ENCODE results near the gene NREP.
"Not testable (repeated sequence)": the region's sequence is repeated elsewhere in the genome, so short reads cannot be mapped to it uniquely, and the experiment has no call there.

The NREP gene

DNA sequence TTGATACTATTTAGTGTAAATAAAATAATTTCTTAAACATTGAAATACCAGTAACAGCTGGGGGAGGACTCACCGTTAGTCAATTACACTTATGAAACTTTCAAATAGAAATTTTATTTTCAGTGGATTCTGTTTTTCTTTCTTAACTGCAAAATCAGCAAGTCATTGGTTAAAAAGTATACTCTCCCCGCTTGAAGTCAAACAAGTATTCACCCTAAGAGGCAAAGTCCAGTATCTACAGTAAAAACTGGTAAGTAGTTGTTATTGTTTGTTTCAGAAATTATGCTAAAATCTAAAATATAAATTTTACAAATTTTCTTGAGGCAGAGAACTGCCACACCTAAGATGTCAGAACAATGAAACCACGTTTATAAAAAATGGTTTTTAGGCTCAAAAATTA lies 22.4 kb downstream of the NREP start:
- no peak for TF ChIP-seq POLR2AphosphoS5 (IDR thresholded peaks at IDR 0.05; ENCODE audit: low read depth, low read length)
- TF ChIP-seq POLR2A (IDR thresholded peaks at IDR 0.05; ENCODE audit: low read depth, low read length) = no peak
- no peak for TF ChIP-seq TAF1 (IDR thresholded peaks at IDR 0.05; ENCODE audit: borderline replicate concordance, low read depth, low read length)
- no peak for FAIRE-seq

DNA sequence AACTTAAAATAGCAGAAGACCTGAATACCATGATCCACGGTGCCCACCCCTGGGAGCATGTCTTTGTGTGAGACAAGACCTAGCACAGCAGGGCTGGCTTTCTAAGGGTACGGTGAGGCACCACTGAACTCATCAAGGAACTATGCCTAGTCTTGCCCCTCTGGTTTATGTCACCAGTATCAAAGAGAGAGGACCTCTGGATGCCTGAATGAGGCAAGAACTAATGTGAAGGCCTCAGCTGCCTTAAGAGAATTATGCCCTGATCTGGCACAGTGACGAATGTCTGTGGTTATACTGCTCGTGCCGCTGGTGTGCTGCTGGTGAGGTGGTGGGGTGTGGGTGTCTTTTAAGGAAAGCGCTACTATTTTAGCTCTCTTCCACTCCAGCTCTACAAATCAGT lies 23.0 kb downstream of the NREP start:
- no peak for TF ChIP-seq TAF1 (IDR thresholded peaks at IDR 0.05; ENCODE audit: borderline replicate concordance, low read depth, low read length)
- TF ChIP-seq POLR2A (IDR thresholded peaks at IDR 0.05; ENCODE audit: low read depth, low read length) = no peak
- no peak for TF ChIP-seq POLR2AphosphoS5 (IDR thresholded peaks at IDR 0.05; ENCODE audit: low read depth, low read length)
- DNase-seq (ENCODE audit: insufficient read length) (no peak), FAIRE-seq (no peak)

More for the DNA sequence above, 22.4 kb downstream of the NREP start:
- DNase-seq (ENCODE audit: insufficient read length) = no peak

DNA sequence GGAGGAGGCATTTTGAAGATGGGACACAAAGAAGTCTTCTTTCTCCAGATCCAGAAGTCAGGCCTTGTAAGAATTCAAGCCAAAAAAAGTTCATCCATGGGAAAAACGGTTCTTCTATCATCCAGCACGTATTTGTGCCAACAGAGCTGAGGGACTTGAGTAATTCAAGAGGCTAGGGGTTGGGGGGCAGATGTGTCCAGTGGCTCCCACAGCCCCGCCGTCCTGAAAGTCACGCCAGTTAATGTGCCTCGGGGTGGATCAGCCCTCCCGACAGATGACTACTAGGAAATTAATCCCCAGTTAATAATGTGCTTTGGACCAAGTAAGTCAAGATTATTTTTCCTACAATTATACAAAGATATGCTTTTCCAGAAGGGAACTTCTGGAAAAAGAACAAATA lies 23.4 kb downstream of the NREP start:
- FAIRE-seq (no peak), DNase-seq (ENCODE audit: insufficient read length) (no peak)
- TF ChIP-seq POLR2A (IDR thresholded peaks at IDR 0.05; ENCODE audit: low read depth, low read length) (no peak), TAF1 (IDR thresholded peaks at IDR 0.05; ENCODE audit: borderline replicate concordance, low read depth, low read length) (no peak), POLR2AphosphoS5 (IDR thresholded peaks at IDR 0.05; ENCODE audit: low read depth, low read length) (no peak)

DNA sequence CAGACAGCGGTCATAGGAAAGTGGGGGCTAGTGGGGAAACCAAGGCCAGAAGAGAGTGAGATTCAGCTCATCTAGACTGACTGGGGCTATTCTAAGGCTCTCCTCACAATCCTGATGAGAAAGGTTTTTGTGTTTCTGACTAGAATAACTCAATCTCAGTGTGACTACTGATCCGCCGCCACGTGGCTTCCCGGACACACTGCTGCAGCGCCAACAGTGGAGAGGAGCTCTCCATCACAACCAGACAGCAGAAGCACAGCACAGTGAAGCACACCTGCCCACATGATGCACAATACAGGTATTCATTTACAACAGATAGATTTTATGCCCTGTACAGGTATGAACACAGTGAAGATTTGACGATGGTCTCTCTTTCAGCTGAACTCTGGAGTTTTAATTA lies 25.4 kb downstream of the NREP start:
- TF ChIP-seq POLR2A (IDR thresholded peaks at IDR 0.05; ENCODE audit: low read depth, low read length) = no peak
- no peak for TF ChIP-seq POLR2AphosphoS5 (IDR thresholded peaks at IDR 0.05; ENCODE audit: low read depth, low read length)
- no peak for TF ChIP-seq TAF1 (IDR thresholded peaks at IDR 0.05; ENCODE audit: borderline replicate concordance, low read depth, low read length)
- no peak for FAIRE-seq
- no peak for DNase-seq (ENCODE audit: insufficient read length)

DNA sequence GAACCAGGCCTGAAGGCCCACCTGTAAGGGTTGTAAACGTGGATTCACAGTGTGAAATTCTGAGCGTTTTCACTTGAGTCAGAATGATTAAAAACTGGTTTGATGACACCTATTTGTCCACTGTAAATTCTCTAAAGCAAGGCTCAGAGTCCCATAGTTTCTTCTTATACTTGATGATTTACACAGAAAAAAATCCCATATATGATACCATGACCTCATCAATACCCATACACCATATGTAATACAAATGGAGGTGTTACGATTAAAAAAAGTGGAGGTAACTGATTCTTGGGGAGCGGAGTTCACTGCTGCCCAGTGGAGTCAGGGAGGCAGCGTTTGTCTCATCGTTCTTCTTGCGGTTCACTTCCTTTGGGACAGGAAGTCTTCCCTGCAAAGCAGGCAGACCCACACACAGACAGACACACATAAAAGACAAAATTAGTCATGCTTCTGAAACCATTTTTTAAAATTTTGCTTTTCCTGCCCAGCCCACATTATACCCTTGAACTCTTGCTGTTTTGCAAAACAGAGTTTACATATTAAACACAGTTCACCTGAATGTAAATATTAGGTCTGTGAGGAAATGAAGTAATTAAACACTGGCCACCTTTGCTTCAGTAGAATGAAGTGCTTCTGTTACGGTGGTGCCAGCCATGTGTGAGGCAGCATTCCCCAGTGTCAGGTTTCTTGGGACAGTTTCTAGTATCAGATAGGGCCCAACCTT lies 26.2 kb downstream of the NREP start:
- FAIRE-seq (no peak), DNase-seq (ENCODE audit: insufficient read length) (no peak)
- TF ChIP-seq POLR2A (IDR thresholded peaks at IDR 0.05; ENCODE audit: low read depth, low read length) = no peak
- TF ChIP-seq TAF1 (IDR thresholded peaks at IDR 0.05; ENCODE audit: borderline replicate concordance, low read depth, low read length) = no peak
- no peak for TF ChIP-seq POLR2AphosphoS5 (IDR thresholded peaks at IDR 0.05; ENCODE audit: low read depth, low read length)

DNA sequence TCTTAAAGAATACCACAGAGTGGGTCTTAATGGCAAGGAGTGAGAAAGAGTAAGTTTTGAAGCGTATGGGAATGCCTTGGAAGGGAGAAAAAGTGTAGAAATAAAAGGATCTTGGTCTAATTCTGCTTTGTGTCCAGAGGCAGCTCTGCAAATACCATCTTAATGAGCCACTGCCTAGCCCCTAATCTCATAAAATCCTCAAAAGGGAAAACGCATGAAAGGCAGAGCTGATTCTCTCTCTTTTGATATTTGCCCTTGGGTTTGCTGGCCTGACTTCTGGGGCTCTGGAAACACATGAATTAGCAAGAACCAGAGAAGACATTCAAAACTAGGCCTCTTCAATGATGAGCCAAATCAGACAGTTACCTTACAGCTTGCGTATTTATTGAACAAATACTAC lies 28.1 kb downstream of the NREP start:
- FAIRE-seq (no peak), DNase-seq (ENCODE audit: insufficient read length) (no peak)
- no peak for TF ChIP-seq POLR2A (IDR thresholded peaks at IDR 0.05; ENCODE audit: low read depth, low read length)
- TF ChIP-seq TAF1 (IDR thresholded peaks at IDR 0.05; ENCODE audit: borderline replicate concordance, low read depth, low read length) = no peak
- TF ChIP-seq POLR2AphosphoS5 (IDR thresholded peaks at IDR 0.05; ENCODE audit: low read depth, low read length) = no peak

DNA sequence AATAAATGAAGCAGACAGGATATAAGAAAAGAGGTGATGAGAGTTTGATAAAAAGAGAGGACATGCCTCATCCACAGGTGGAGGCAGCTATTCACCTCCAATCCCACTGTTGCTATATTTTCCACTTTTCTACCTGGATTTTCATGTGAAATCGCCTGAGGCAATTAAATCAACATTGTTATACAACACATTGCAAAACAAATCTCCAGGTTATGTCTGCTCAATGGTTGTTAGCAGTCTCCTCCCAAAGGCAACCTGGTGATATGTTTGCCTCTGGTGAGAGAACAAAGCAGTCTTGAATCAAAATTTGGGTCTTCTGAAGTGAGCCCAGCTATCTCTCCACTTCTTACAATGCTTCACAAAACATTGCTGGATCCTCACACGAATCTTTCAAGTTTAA lies 30.0 kb downstream of the NREP start:
- FAIRE-seq (no peak), DNase-seq (ENCODE audit: insufficient read length) (no peak)
- no peak for TF ChIP-seq POLR2A (IDR thresholded peaks at IDR 0.05; ENCODE audit: low read depth, low read length)
- no peak for TF ChIP-seq TAF1 (IDR thresholded peaks at IDR 0.05; ENCODE audit: borderline replicate concordance, low read depth, low read length)
- no peak for TF ChIP-seq POLR2AphosphoS5 (IDR thresholded peaks at IDR 0.05; ENCODE audit: low read depth, low read length)

DNA sequence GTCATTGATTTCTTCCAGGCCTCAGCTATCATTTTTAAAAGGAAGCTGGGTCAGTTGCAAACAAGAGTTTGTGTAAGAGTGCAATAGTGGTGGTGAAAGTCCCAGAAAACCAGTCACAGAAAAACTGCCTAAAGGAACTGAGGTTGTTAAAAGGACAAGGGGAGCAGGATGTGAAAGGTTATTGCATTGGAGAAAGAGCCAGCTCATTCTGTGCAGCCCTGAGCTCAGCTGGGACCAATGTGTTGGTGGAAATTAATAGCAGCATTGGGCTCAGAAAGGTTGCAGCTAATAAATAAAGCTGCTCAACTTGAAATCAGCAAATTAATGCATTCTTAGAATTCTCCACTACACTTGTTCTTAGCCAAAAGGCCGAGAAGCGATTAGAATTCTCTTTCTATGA lies 34.9 kb downstream of the NREP start:
- DNase-seq (ENCODE audit: insufficient read length) = no peak
- FAIRE-seq = no peak

DNA sequence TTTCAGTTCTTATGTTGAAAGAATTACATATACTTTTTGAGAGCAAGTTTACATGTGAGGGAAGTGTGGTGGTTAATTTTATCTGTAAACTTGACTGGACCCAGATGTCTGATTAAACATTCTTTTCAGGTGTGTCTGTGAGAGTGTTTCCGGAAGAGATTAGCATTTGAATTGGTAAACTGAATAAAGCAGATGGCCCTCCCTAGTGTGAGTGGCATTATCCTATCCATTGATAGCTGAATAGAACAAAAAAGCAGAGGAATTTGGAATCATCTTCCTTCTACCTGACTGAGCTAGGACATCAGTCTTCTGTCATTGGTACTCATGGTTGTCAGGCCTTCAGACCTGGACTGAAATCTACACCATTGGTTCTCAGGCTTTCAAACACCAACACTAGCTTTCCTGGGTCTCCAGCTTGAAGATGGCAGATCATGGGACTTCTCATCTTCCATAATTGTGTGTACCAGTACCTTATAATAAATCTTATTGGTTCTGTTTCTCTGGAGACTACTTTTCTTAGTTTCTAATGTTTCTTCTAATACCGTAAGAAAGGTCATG lies 36.6 kb downstream of the NREP start:
- no peak for FAIRE-seq
- DNase-seq (ENCODE audit: insufficient read length) = no peak
- TF ChIP-seq TAF1 (IDR thresholded peaks at IDR 0.05; ENCODE audit: borderline replicate concordance, low read depth, low read length) (no peak), POLR2AphosphoS5 (IDR thresholded peaks at IDR 0.05; ENCODE audit: low read depth, low read length) (no peak), POLR2A (IDR thresholded peaks at IDR 0.05; ENCODE audit: low read depth, low read length) (no peak)

More for the DNA sequence above, 34.9 kb downstream of the NREP start:
- TF ChIP-seq TAF1 (IDR thresholded peaks at IDR 0.05; ENCODE audit: borderline replicate concordance, low read depth, low read length) (no peak), POLR2AphosphoS5 (IDR thresholded peaks at IDR 0.05; ENCODE audit: low read depth, low read length) (no peak), POLR2A (IDR thresholded peaks at IDR 0.05; ENCODE audit: low read depth, low read length) (no peak)

DNA sequence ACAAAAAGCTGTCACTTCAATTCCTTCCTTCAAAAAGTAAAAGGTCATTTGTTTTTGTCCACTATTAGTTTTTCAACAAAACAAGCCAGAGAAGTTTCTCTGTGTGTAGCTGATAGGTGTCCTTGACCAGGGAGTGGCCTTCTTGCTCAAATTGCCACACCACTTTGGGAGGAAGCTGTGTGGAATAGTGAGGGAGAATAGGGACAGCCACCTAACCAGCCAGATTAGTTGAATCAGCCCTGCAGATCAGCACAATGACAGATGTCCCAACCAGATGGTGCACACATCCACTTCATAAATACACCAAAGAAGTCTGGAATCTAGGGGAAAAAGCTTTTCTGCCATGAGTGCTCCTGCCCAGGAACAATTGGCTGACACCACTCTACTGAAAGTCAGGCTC lies 37.2 kb downstream of the NREP start:
- TF ChIP-seq POLR2AphosphoS5 (IDR thresholded peaks at IDR 0.05; ENCODE audit: low read depth, low read length) (no peak), POLR2A (IDR thresholded peaks at IDR 0.05; ENCODE audit: low read depth, low read length) (no peak), TAF1 (IDR thresholded peaks at IDR 0.05; ENCODE audit: borderline replicate concordance, low read depth, low read length) (no peak)
- DNase-seq (ENCODE audit: insufficient read length) = no peak
- no peak for FAIRE-seq

DNA sequence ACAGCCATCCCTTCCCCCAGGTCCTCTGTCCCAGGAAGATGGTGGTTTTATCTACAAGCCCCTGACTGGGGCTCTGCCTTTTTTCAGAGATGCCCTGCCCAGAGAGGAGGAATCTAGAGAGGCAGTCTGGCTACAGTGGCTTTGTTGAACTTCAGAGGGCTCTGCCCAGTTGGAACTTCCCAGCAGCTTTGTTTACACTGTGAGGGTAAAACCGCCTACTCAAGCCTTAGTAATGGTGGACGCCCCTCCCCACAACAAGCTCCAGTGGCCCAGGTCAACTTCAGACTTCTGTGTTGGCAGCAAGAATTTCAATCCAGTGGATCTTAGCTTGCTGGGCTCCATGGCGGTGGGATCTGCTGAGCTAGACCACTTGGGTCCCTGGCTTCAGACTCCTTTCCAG lies 40.2 kb downstream of the NREP start:
- not testable (repeated sequence) for FAIRE-seq; DNase-seq (ENCODE audit: insufficient read length)

DNA sequence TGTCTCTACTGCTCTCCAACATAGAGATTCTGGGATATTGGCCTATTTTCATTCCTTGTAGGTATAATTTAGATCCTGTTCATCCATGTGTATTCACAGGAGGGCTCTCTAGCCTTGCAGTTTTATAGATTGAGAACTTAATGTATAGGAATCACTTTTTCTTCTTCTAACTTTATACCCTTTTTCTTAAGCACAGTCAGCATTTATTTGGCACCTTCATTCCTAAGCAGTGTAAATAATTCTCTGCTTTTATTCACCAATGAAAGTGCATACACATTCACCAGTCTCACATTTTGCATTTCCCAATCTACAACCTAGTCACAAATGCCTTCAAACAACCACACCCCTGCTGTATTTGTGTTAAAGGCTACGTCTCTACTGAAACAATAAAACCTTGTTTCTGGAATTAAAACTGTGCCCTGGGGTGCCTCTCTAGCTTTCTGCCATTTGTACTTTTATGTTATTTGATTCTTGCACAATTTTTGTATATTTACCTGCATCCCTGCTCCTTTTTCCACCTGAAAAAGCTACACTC lies 49.3 kb downstream of the NREP start:
- FAIRE-seq (no peak), DNase-seq (ENCODE audit: insufficient read length) (no peak)
- TF ChIP-seq TAF1 (IDR thresholded peaks at IDR 0.05; ENCODE audit: borderline replicate concordance, low read depth, low read length) = no peak
- no peak for TF ChIP-seq POLR2AphosphoS5 (IDR thresholded peaks at IDR 0.05; ENCODE audit: low read depth, low read length)
- no peak for TF ChIP-seq POLR2A (IDR thresholded peaks at IDR 0.05; ENCODE audit: low read depth, low read length)
